Hepatocyte (in vitro differentiated cells): Measurements from ENCODE around the gene TRMT61A.

Experiments used
- EZH2 ChIP-seq: fragments of 200-600 bp; sonication (generic); IDR thresholded peaks from 2 replicates; pipeline ENCODE4 v1.6.1; 2016; ENCODE audit warnings: antibody characterized with exemption, mild to moderate bottlenecking, borderline replicate concordance
- EZH2phosphoT487 ChIP-seq: fragments of 200-600 bp; sonication (generic); IDR thresholded peaks from one replicate; pipeline ENCODE4 v1.6.1; 2018; ENCODE audit warnings: antibody characterized with exemption, mild to moderate bottlenecking, low read depth, moderate library complexity; ENCODE audit not compliant: unreplicated experiment, severe bottlenecking
- TF ChIP-seq, protein P1 (sequence below): fragments of 200-600 bp; sonication (generic); IDR thresholded peaks from 2 replicates; pipeline ENCODE4 v1.5.1; 2016; ENCODE audit warnings: antibody characterized with exemption, mild to moderate bottlenecking; ENCODE audit not compliant: poor library complexity

DNA sequence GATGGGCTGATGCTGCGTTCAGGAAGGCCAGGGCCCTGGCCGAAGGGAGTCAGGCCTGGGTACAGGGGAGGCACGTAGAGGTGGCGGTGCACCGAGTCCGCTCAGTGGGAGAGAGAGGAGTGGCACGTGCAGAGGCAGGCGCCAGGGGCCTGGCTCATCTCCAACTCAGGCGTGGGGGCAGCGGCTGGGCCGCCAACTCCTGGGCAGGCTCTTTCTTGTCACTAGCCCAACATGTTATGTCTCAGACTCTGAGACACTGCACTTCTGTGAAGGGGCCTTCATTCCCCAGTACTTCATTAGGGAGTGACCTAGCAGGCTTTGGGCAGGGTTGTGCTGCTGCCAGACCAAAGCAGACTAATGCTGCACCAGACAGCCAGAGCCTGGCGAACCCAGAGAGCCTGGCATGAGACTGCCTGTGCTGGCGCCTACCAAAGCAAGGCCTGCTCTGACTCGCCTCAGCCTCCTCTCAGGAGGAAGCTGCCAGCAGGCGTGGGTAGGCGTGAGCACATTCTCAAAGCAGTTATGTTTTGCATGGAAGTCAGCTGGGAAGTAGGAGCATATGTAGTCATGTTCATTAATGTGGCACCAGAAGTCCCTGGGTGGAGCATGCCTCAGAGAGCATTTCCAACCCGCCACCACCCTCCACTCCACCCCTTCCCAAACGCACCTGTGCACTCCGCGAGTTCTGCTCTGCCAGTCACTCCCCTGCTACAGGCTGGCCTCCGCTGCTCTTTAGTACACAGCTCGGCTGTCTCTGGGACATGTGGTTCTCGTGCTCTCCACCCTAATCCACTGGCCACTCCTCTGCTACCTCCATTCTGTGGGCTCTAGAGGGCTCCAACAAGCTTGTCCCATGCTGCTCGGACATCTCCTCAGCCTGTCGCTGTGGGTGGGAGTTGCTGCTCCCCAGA is 16.0 kb upstream of the TRMT61A start:
- TF ChIP-seq, protein P1, sequence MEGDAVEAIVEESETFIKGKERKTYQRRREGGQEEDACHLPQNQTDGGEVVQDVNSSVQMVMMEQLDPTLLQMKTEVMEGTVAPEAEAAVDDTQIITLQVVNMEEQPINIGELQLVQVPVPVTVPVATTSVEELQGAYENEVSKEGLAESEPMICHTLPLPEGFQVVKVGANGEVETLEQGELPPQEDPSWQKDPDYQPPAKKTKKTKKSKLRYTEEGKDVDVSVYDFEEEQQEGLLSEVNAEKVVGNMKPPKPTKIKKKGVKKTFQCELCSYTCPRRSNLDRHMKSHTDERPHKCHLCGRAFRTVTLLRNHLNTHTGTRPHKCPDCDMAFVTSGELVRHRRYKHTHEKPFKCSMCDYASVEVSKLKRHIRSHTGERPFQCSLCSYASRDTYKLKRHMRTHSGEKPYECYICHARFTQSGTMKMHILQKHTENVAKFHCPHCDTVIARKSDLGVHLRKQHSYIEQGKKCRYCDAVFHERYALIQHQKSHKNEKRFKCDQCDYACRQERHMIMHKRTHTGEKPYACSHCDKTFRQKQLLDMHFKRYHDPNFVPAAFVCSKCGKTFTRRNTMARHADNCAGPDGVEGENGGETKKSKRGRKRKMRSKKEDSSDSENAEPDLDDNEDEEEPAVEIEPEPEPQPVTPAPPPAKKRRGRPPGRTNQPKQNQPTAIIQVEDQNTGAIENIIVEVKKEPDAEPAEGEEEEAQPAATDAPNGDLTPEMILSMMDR, result no peak
- TF ChIP-seq EZH2phosphoT487 (no peak), EZH2 (no peak)
